SU-DHL-6 (cell line): ENCODE results near the gene INO80.

ENCODE experiments used
- H2AFZ ChIP-seq: fragments of 200-600 bp; sonication (generic); 2 replicates; pipeline ENCODE4 v1.6.1; 2014; ENCODE audit warnings: low read depth, mild to moderate bottlenecking, moderate library complexity, mixed read lengths, antibody characterized with exemption, low read length; ENCODE audit not compliant: severe bottlenecking
- H3F3A ChIP-seq: fragments of 200-600 bp; shearing (Covaris generic); 2 replicates; pipeline ENCODE4 v1.6.0; 2016; ENCODE audit warnings: antibody characterized with exemption, mild to moderate bottlenecking; ENCODE audit not compliant: insufficient read depth
- H3K27ac ChIP-seq: fragments of 200-600 bp; sonication (generic); 2 replicates; pipeline ENCODE4 v1.5.1; 2016; ENCODE audit warnings: low read depth, mild to moderate bottlenecking, low read length, moderate library complexity, mixed read lengths
- H3K27me3 ChIP-seq: fragments of 200-600 bp; sonication (generic), shearing (Covaris generic); 2 replicates; pipeline ENCODE4 v1.6.0; 2014; ENCODE audit warnings: mild to moderate bottlenecking, low read length
- H3K36me3 ChIP-seq: fragments of 200-600 bp; sonication (generic); 2 replicates; pipeline ENCODE4 v1.6.1; 2014; ENCODE audit warnings: mild to moderate bottlenecking, low read length, mixed read lengths
- H3K4me2 ChIP-seq: fragments of 300-600, 200-600 bp; shearing (Covaris generic), sonication (generic); 2 replicates; pipeline ENCODE4 v1.6.0; 2014; ENCODE audit warnings: low read length, low read depth, mild to moderate bottlenecking; ENCODE audit not compliant: poor library complexity, severe bottlenecking
- H3K4me3 ChIP-seq: fragments of 200-600 bp; sonication (generic); 2 replicates; pipeline ENCODE4 v1.5.1; 2014; ENCODE audit warnings: antibody characterized with exemption, low read length, mild to moderate bottlenecking, mixed read lengths; ENCODE audit not compliant: insufficient read depth, poor library complexity, severe bottlenecking
- H3K79me2 ChIP-seq: fragments of 200-600 bp; sonication (generic); 2 replicates; pipeline ENCODE4 v1.6.1; 2014; ENCODE audit warnings: mild to moderate bottlenecking, low read length, moderate library complexity; ENCODE audit not compliant: insufficient read depth
- H3K9ac ChIP-seq: fragments of 200-600 bp; sonication (generic); 2 replicates; pipeline ENCODE4 v1.7.0; 2014; ENCODE audit warnings: mild to moderate bottlenecking, low read length
- H3K9me2 ChIP-seq: fragments of 200-600 bp; sonication (generic); replicated peaks from 2 replicates; pipeline ENCODE4 v1.6.1; 2014; ENCODE audit warnings: low read length; ENCODE audit not compliant: insufficient read depth
- H3K9me3 ChIP-seq: fragments of 200-600 bp; sonication (generic); 2 replicates; pipeline ENCODE4 v1.6.1; 2014; ENCODE audit warnings: low read length, mixed read lengths; ENCODE audit not compliant: insufficient read depth
- H4K20me1 ChIP-seq: fragments of 200-600 bp; sonication (generic); 2 replicates; pipeline ENCODE4 v1.6.1; 2014; ENCODE audit warnings: low read depth, mild to moderate bottlenecking, antibody characterized with exemption, low read length, moderate library complexity, mixed read lengths
- CTCF ChIP-seq: fragments of 200-600 bp; sonication (generic); IDR thresholded peaks from one replicate; pipeline ENCODE4 v1.5.1; 2017; ENCODE audit warnings: antibody characterized with exemption, mild to moderate bottlenecking, low read length, moderate library complexity; ENCODE audit not compliant: insufficient read depth, poor library complexity, severe bottlenecking
- EZH2phosphoT487 ChIP-seq: fragments of 200-600 bp; sonication (generic), shearing (Covaris generic); conservative IDR thresholded peaks from 2 replicates; pipeline ENCODE4 v1.6.1; 2018; ENCODE audit warnings: mild to moderate bottlenecking, antibody characterized with exemption, low read length, moderate library complexity, mixed read lengths

INO80 gene

GRCh38 chr15:40932649-40933516 is 183.2 kb downstream of the INO80 start:
- no peak overlapping the region for H2AFZ ChIP-seq
- no peaks in the 10 kb centered on the region for H3K9me2 ChIP-seq
- no peak overlapping the region for H3K4me2 ChIP-seq
- no peaks in the 10 kb centered on the region for H3K79me2 ChIP-seq
- TF ChIP-seq EZH2phosphoT487: no peak
- TF ChIP-seq CTCF: no peak
- H3K9ac ChIP-seq: no peak overlapping the region
- no peaks in the 10 kb centered on the region for H3K36me3 ChIP-seq
- H3F3A ChIP-seq: no peaks in the 10 kb centered on the region
- no peaks in the 10 kb centered on the region for H3K27me3 ChIP-seq
- H3K4me3 ChIP-seq: no peak overlapping the region
- H4K20me1 ChIP-seq: no peaks in the 10 kb centered on the region
- H3K9me3 ChIP-seq: no peaks in the 10 kb centered on the region
- H3K27ac ChIP-seq: no peak overlapping the region

GRCh38 chr15:40932156-40932555 is 183.9 kb downstream of the INO80 start:
- Histone ChIP-seq H2AFZ (no peak overlapping the region), H3K27ac (no peak overlapping the region)
- TF ChIP-seq EZH2phosphoT487: no peak
- no peak for TF ChIP-seq CTCF

GRCh38 chr15:40931300-40932142 is 184.6 kb downstream of the INO80 start:
- H3K9me2 ChIP-seq: no peaks in the 10 kb centered on the region
- H3K27me3 ChIP-seq: no peaks in the 10 kb centered on the region
- H3K9me3 ChIP-seq: no peaks in the 10 kb centered on the region
- no peak for TF ChIP-seq CTCF
- TF ChIP-seq EZH2phosphoT487: no peak
- no peaks in the 10 kb centered on the region for H3K36me3 ChIP-seq
- no peak overlapping the region for H3K4me3 ChIP-seq
- H3K4me2 ChIP-seq: no peak overlapping the region
- no peaks in the 10 kb centered on the region for H3F3A ChIP-seq
- H4K20me1 ChIP-seq: no peaks in the 10 kb centered on the region
- H2AFZ ChIP-seq: no peak overlapping the region
- H3K27ac ChIP-seq: no peak overlapping the region
- no peak overlapping the region for H3K9ac ChIP-seq
- H3K79me2 ChIP-seq: no peaks in the 10 kb centered on the region

More at GRCh38 chr15:40932156-40932555, 183.9 kb downstream of the INO80 start:
- no peaks in the 10 kb centered on the region for H4K20me1 ChIP-seq
- H3K4me2 ChIP-seq: no peak overlapping the region
- H3F3A ChIP-seq: no peaks in the 10 kb centered on the region
- no peaks in the 10 kb centered on the region for H3K27me3 ChIP-seq
- no peaks in the 10 kb centered on the region for H3K79me2 ChIP-seq
- H3K9ac ChIP-seq: no peak overlapping the region
- no peaks in the 10 kb centered on the region for H3K36me3 ChIP-seq
- no peak overlapping the region for H3K4me3 ChIP-seq
- no peaks in the 10 kb centered on the region for H3K9me2 ChIP-seq
- no peaks in the 10 kb centered on the region for H3K9me3 ChIP-seq
